T-helper 1 cell treated with Interleukin-12 subunit alpha and Interleukin-12 subunit beta and Interleukin-4 antibody, amounts not matched to agents 30 ng/mL and 1 ng/mL, for 36 hours (primary cell): ENCODE results near the gene DVL3. TPM values are rescaled to one million over a fixed set of nuclear protein-coding genes. Genes with fewer than 3 reads are reported as not detected.
"Not testable (repeated sequence)": the region's sequence is repeated elsewhere in the genome, so short reads cannot be mapped to it uniquely, and the experiment has no call there.

Experiments
- intact Hi-C: fragments of 100-400 bp; cut with micrococcal nuclease; formaldehyde crosslinking; loops from one replicate; pipeline ENCODE4 v1.15.1; 2024
- total RNA-seq: library from RNA; stranded (reverse); gene quantifications from 2 replicates; pipeline ENCODE4 v1.2.3, GENCODE V29; 2022

DVL3 gene
- 41.8 and 47.1 TPM in 2 replicates for total RNA-seq

DNA sequence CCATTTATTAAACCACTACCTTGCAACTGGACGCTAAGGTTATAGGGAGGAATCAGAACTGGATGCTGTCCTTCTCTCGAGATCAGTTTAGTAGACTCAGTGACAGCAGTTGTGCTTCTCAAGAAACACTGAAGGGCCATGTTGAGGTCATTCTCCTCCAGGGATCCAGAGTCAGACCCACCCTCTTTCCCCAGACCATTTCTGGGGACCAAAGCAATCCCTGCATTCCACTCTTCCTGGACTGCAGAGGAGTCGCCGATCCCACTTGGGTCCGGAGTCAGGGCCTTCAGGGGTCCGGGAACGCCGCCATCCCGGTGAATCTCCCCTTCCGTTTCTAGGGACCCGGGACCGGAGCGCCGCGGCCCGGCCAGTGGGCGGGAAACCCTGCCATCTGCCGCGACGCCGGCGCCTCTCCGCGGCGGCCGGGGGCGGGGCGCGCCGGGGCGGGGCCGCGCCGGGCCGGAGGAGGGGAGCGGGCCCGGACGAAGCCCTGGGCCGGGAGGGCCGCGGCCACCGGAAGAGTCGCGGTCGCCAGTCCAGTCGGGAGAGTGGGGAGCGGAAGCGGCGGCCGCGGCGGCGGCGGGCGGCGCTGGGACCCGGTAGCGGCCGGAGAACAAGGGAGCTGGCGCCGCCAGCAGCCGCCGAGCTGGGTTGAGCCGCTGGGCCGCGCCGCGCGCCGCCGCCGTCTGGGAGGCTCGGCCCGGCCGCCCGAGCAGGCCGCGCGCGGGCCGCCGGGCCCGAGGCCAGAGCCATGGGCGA is at the start of gene DVL3:
DVL3 (plus strand) TSS at position 493 of the 759 bp plus-strand sequence; CDS start at position 752, 259 bp downstream.
- intact Hi-C loops, result loop anchor here (1.0 to 5.0 kb wide), 5 partner anchors 20 to 273 kb away; partner anchors contain the start of genes ABCC5, ABCF3, EIF2B5 and PARL

DNA sequence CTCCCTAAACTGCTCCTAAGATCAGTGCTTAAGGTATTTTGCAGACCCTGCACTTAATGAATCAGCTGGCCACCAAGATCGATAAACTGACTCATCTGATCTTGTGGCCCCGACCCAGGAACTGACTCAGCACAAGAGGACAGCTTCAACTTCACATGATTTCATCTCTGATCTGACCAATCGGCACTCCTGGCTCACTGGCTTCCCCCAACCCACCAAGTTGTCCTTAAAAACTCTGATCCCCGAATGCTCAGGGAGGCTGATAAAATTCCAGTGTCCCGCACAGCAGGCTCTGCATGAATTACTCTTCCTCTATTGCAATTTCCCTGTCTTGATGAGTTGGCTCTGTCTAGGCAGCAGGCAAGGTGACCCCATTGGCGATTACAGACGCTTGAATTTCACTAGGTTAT is 44.9 kb upstream of the DVL3 start:
- intact Hi-C loops, result no loop called here

DNA sequence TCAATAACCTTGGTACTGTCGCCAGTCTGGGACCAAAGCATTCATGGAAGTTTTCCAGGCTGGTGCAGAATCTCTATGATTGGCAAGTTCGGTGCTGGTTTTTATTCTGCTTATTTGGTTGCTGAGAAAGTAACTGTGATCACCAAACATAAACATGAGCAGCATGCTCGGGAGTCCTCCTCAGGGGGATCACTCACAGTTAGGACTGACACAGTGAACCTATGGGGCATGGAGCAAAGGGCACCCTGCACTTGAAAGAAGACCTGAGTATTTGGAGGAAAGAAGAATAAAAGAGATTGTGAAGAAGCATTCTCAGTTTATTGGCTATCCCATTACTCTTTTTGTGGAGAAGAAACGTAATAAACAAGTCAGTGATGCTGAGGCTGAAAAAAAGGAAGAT is 39.2 kb upstream of the DVL3 start:
- intact Hi-C loops, result no loop called here

DNA sequence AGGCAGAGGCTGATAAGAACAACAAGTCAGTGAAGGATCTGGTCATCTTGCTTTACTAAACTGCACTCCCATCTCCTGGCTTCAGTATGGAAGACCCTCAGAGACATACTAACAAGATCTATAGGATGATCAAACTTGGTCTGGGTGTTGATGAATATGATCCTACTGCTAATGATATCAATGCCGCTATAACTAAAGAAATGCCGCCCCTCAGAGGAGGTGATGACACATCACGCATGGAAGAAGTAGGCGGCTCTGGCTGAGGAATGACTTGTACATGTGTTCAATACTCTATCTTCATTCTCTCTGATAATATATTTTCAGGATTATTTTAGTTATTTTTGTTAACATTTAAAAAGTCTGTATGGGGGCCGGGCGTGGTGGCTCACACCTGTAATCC is 37.5 kb upstream of the DVL3 start:
- intact Hi-C loops, result no loop called here

DNA sequence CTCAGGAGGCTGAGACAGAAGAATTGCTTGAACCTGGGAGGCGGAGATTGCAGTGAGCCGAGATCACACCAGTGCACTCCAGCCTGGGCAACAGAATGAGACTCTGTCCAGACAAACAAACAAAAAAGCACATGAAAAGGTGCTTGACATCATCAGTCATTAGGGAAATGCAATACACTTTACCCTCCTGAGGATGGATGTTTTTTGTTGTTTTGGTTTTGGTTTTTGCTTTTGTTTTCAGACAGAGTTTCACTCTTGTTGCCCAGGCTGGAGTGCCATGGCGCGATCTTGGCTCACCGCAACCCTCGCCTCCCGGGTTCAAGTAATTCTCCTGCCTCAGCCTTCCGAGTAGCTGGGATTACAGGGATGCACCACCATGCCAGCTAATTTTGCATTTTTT is 34.1 kb upstream of the DVL3 start:
- intact Hi-C loops, result not testable (repeated sequence)

DNA sequence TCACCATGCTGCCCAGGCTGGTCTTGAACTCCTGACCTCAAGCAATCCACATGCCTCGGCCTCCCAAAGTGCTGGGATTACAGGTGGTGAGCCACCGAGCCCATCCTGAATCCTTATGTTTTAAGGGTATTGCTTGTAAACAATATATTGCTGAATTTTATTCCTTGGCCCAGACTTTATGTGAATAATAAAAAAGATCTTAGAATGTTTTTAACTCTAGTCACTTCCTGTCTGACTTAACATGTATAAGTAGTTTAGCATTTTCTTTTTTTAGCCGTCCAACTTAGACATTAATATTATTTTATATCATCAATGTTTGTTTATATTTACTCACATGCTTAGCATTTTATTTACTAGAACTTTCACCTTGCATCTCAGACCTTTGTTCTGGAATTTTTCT is 29.2 kb upstream of the DVL3 start:
- intact Hi-C loops, result no loop called here

DNA sequence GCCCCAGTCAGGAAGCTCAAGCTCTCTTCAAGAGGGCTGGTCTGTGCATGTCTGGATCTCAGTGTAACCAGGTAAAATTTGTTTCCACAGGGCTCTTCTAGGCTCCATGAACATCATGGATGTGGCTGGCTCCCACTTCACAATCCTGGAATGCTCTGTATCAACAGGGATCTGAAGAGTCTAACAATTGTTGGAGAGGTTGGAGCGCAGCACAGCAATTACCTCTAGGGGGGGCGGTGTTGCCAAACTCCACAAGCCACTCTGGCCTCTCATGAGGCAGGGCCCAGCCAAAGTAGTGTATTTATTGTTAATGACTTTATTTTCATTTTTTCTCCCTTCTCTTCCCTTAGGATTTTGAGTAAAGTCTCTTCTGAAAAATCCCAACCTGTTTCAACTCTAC is 26.2 kb upstream of the DVL3 start:
- intact Hi-C loops, result no loop called here

DNA sequence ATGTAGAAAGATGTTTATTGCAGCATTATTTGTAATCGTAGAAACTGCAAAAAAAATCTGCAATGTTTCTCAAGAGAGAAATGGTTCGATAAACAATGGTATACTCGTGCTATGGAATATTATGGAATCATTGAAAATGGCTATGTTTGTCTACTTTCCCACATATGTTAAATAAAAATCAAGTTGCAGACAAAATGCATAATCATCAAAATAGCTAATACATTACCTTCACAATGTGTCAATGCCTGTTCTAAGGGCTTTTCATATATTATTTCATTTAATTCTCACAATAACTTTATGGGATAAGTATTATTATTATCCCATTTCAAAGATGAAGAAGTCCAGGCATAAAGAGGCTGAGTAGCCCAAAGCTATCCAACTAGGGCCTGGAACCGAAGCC is 22.2 kb upstream of the DVL3 start:
- intact Hi-C loops, result loop anchor here (10.0 kb wide), 1 partner anchor 1338 kb away; the partner anchor contains the start of gene ATP11B

DNA sequence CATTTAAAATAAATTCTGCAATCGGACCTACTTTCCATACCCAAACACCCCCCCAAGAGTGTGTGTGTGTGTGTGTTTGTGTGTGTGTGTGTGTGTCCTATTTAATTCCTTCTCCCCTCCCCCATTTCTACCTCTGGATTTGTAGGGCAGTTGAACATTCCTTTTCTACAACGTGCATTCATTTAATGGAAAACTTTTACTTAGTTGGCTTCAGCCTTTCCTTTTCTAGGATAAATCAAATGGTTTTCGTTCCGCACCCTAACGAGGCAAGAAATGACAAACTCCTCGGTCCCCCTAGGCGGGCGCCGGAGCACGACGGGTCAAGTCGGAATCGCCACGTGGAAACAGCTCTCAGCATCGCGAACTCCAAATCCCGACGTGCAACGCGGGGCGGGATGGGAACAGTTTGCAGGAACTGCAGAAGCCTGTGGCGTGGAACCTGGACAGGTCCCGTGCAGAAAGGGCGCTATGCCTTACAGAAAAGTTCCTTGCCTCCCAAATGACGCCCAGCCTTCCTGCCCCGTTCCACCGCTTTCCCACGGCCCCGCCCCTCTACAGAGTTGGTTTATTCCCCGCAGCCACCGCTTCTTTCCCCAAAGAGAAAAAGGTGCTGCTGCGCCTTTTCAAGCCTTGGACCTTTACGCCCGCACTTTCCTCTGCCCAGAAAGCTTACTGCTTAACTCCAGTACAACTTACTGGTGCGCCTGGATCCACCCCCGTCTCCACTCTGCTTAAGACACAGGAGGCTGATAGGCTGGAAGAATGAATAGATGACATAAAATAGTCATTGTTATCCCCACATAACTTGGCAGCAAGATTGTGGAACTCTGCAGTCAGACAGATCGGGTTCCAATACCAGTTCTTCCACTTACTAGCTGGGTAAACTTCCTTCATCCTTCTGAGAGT is 21.1 kb upstream of the DVL3 start:
- intact Hi-C loops, result loop anchor here (10.0 kb wide), 1 partner anchor 1339 kb away; the partner anchor contains the start of gene ATP11B

DNA sequence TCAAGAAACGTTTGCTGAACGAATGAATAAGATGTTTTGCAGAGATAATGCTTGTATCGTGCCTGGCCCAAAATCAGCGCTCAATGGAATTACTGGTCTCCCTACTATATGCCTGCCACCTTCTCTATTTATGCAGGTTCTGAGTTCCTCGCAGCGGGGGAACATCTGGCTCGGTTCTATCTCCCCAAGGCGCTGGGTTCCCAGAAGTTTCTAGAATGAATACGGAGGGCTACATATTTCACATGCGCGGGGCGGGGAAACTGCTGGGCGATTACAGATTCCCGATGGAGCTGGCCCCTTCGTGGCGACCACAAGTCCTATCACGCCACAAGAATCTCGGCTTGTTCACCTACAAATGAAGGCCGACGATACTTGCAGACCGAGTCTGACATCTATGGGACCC is 20.4 kb upstream of the DVL3 start:
- intact Hi-C loops, result loop anchor here (1.0 to 10.0 kb wide), 14 partner anchors 21 to 1340 kb away; partner anchors contain the start of genes ABCC5, ABCF3, AP2M1 and ATP11B

DNA sequence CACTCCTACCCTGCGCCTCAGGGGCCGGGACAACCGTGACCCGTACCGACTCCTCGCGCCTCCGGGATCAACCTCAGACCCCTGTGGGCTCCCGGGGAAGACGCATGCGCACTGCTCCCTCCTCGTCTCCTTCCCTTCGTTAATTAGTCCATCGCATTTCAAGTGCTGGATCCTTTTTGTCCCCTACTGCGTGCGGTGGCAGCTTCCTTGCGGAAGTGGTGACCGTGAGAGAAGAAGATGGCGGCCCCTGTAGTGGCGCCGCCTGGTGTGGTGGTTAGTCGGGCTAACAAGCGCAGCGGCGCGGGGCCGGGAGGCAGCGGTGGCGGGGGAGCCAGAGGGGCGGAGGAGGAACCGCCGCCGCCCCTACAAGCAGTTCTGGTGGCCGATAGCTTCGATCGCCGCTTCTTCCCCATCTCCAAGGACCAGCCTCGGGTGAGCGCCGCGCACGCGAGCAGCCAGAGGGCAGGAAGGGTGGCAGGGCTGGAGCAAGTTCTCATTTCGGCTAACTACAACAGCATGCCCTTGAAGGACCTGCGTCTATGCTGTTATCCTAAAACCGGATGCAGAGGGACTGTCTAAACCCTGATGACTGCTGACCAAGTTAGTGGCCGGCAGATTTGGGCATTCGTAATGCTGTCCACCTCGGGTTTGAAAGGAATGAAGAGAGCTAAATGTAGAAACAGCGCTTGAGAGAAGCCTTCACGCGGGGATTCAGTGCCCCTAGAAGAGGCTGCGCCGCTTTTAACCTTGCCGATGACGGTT is 19.8 kb upstream of the DVL3 start, which contains the start of gene EIF2B5:
EIF2B5 (plus strand) TSS at position 210 of the 762 bp plus-strand sequence; CDS start at position 238, 28 bp downstream.
- intact Hi-C loops, result loop anchor here (1.0 to 10.0 kb wide), 14 partner anchors 20 to 1341 kb away; partner anchors contain the start of genes ABCC5, ABCF3, AP2M1 and ATP11B

DNA sequence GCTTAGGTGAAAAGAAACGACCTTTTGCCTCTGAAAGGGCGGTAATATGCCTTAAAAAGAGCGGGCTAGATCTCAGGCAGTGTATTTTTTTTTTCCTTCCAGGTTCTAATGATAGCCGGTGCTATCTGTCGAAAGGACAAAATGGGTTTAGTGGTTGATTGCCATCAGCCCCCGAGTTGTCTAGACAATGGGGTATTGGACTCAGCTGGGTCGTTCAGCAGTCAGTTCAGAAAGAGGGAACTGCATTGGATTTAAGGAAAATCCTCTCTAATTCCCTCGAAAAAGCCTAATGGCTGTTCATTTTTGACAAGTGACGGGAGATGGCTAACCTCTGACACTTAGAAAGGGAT is 19.3 kb upstream of the DVL3 start:
- intact Hi-C loops, result loop anchor here (1.0 to 10.0 kb wide), 14 partner anchors 19 to 1341 kb away; partner anchors contain the start of genes ABCC5, ABCF3, AP2M1 and ATP11B

DNA sequence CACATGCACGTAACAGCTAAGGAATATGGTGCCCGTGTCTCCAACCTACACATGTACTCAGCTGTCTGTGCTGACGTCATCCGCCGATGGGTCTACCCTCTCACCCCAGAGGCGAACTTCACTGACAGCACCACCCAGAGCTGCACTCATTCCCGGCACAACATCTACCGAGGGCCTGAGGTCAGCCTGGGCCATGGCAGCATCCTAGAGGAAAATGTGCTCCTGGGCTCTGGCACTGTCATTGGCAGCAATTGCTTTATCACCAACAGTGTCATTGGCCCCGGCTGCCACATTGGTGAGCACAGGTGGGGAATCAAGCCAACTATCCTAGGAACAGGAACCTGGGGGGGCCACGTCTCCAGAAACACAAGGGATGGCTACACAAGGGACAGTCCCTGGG is 14.7 kb upstream of the DVL3 start:
- intact Hi-C loops, result no loop called here

DNA sequence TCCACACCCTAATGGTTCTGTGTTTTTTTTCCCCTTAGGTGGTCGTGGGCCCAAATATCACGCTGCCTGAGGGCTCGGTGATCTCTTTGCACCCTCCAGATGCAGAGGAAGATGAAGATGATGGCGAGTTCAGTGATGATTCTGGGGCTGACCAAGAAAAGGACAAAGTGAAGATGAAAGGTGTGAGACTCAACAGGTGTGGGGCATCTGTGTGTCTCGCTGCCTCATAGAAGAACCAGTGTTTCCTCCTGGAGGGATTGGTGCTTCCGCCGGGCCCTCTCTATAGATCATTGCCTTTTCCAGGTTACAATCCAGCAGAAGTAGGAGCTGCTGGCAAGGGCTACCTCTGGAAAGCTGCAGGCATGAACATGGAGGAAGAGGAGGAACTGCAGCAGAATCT is 13.0 kb upstream of the DVL3 start:
- intact Hi-C loops, result no loop called here

DNA sequence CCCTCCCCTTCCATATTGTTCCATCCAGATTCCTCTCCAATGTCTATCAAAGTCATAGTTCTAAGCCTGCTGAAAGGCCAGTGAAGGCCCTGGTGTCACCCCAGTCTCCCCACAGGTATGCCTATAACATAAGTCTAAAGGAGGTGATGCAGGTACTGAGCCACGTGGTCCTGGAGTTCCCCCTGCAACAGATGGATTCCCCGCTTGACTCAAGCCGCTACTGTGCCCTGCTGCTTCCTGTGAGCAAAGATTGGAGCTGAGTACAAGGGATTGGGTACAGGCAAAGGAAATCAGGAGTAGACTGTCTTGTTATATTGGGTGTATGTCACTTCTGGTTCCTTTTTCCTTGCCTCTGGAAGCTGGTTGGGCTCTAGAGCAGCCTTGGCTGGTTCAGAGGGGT is 11.8 kb upstream of the DVL3 start:
- intact Hi-C loops, result no loop called here

DNA sequence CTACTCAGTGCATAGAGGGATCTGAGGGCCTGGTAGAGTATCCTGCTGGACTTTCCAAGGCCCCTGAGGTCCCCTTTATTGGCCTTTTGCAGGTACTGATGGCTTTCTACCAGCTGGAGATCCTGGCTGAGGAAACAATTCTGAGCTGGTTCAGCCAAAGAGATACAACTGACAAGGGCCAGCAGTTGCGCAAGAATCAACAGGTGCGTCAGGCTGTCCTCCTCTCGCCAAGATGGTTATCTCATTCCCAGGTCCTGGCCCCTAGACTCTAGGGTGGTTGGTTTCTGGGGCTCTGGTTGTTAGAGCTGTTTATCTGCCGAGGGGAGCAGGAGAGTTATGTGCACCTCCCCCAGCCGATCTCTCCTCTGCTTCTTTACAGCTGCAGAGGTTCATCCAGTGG is 10.7 kb upstream of the DVL3 start:
- intact Hi-C loops, result no loop called here

DNA sequence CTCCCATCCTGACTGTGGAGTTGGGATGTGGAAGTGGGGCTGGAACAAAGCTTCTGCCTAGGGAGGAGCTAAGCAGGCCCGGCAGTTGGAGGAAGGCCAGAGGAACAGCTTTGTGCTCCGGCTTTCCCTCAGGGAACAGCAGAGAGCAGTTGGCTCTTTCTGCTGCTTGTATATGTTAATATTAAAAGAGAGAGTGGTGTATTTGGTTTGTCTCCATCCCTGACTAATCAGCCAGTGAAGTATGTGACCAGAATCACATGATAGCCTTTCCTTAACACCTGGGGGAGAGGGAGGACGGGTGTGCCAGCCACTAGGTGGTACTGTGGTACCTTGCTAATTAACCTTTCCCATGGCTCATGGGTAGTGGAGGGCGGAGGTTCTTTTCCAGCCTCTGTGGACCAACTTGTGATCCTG is 10.1 kb upstream of the DVL3 start:
- intact Hi-C loops, result loop anchor here (1.0 kb wide), 1 partner anchor 105 kb away; no protein-coding TSS in a partner anchor

DNA sequence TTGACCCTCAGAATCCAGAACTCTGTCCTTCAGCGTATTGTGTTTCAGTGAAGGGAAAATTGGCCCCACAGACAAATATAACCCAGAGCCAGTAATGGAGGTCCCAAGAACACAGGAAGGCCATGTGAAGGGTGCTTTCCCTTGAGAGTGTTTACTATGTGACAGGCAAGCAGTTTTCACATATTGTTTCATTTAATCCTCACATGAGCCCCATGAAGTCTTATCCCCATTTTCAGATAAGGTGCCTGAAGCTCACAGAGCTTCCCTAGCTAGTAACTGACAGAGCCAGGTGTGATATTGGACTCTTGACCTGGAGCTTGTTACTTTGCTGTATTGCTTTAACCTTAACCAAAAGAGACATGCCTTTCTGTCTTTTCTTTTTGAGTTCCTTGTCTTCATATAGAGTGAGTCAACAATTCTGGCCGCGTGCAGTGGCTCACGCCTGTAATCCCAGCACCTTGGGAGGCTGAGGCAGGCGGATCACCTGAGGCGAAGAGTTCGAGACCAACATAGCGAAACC is 9.4 kb upstream of the DVL3 start:
- intact Hi-C loops, result loop anchor here (1.0 kb wide), 1 partner anchor 104 kb away; no protein-coding TSS in a partner anchor

DNA sequence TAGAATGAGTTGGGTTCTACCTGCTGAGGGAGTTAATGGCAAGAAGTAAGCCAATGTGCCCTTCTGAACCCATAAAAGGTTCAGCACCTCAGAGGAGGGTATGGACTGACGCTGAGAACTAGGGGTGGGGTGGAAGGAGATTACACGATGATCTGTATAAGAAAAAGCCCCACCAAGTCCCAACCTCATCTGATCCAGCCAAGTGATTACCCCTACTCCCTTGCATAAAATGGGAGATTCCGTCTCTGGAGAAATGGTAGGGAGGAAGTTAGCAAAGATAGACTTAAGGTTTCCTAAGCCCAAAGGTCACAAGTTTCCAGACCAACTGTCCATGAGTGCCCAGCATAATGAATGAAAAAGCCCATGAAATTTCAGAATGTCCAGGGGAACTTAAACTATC is 7.1 kb upstream of the DVL3 start:
- intact Hi-C loops, result no loop called here

DNA sequence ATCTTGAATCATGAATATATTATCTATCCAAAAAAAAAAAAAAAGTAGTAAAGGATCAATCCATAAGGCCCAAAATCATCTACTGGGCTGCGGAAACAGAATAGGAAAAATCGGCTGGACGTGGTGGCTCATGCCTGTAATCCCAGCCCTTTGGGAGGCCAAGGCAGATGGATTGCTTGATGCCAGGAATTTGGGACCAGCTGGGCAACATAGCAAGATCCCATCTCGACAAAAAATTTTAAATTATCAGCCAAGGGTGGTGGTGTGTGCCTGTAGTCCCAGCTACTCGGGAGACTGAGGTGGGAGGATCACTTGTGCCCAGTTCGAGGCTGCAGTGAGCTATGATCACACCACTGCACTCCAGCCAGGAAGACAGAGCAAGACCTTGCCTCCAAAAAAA is 6.1 kb upstream of the DVL3 start:
- intact Hi-C loops, result no loop called here

DNA sequence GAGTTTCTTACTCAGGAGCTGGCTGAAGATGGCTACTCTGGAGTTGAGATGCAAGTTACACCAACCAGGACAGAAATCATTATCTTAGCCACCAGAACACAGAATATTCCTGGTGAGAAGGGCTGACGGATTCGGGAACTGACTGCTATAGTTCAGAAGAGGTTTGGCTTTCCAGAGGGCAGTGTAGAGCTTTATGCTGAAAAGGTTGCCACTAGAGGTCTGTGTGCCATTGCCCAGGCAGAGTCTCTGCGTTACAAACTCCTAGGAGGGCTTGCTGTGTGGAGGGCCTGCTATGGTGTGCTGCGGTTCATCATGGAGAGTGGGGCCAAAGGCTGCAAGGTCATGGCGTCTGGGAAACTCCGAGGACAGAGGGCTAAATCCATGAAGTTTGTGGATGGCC is 5.4 kb upstream of the DVL3 start:
- intact Hi-C loops, result not testable (repeated sequence)
